HAP-1 (cell line): Measurements from ENCODE around the gene FKBP15.
"Not testable (repeated sequence)": the region's sequence is repeated elsewhere in the genome, so short reads cannot be mapped to it uniquely, and the experiment has no call there.

Experiments
- DNase-seq, 2 experiments: peaks; one replicate each; pipeline ENCODE4 v3.0.0-alpha.2; 2016 to 2020; ENCODE audit warnings: low spot score in 2 of 2
- H3K27me3 ChIP-seq: fragments of 250-450 bp; sonication (Bioruptor Pico); 2 replicates; pipeline ENCODE4 v1.5.1; 2020; ENCODE audit warnings: low read depth, mild to moderate bottlenecking, moderate library complexity
- H3K36me3 ChIP-seq: fragments of 250-450 bp; sonication (Bioruptor Pico); replicated peaks from 2 replicates; pipeline ENCODE4 v1.5.1; 2020; ENCODE audit warnings: mild to moderate bottlenecking
- H3K4me1 ChIP-seq: fragments of 250-450 bp; sonication (Bioruptor Pico); 2 replicates; pipeline ENCODE4 v1.5.1; 2020; ENCODE audit warnings: mild to moderate bottlenecking
- H3K4me3 ChIP-seq: fragments of 250-450 bp; sonication (Bioruptor Pico); 2 replicates; pipeline ENCODE4 v1.5.1; 2020; ENCODE audit warnings: mild to moderate bottlenecking, moderate library complexity
- H3K9me3 ChIP-seq: fragments of 250-450 bp; sonication (Bioruptor Pico); 2 replicates; pipeline ENCODE4 v1.5.1; 2020; ENCODE audit warnings: mild to moderate bottlenecking, moderate library complexity
- in situ Hi-C: fragments of 300-500 bp; cut with MboI; formaldehyde crosslinking; loops from 3 replicates; pipeline ENCODE4 v1.14.3; 2020; ENCODE audit warnings: low sequenced_read_pairs, inconsistent platforms, mixed read lengths

The FKBP15 gene

GRCh38 chr9:113140896-113141295 is 80.2 kb downstream of the FKBP15 start:
- H3K4me3 ChIP-seq, in situ Hi-C loops, H3K4me1 ChIP-seq, DNase-seq, H3K36me3 ChIP-seq, H3K27me3 ChIP-seq, H3K9me3 ChIP-seq: not testable (repeated sequence)

GRCh38 chr9:113139953-113140352 is 81.1 kb downstream of the FKBP15 start:
- H3K9me3 ChIP-seq, result no peaks in the 10 kb centered on the region
- H3K4me3 ChIP-seq, result no peak overlapping the region
- H3K27me3 ChIP-seq, result peaks cover 2% of the 10 kb centered on the region; the same call in 1 of the 2 replicates
- no peak for DNase-seq
- no peaks in the 10 kb centered on the region for H3K36me3 ChIP-seq
- in situ Hi-C loops, result no loop called here
- no peaks in the 10 kb centered on the region for H3K4me1 ChIP-seq

GRCh38 chr9:113139225-113139829 is 81.8 kb downstream of the FKBP15 start:
- DNase-seq, result no peak
- no peaks in the 10 kb centered on the region for H3K4me1 ChIP-seq
- H3K9me3 ChIP-seq, result no peaks in the 10 kb centered on the region
- no peaks in the 10 kb centered on the region for H3K36me3 ChIP-seq
- no peak overlapping the region for H3K4me3 ChIP-seq
- in situ Hi-C loops, result no loop called here
- H3K27me3 ChIP-seq, result no peaks in the 10 kb centered on the region

GRCh38 chr9:113138760-113139159 is 82.3 kb downstream of the FKBP15 start:
- H3K36me3 ChIP-seq, result no peaks in the 10 kb centered on the region
- in situ Hi-C loops, result no loop called here

GRCh38 chr9:113137196-113138168 is 83.6 kb downstream of the FKBP15 start:
- Histone ChIP-seq H3K4me3 (no peak overlapping the region), H3K4me1 (no peaks in the 10 kb centered on the region), H3K36me3 (no peaks in the 10 kb centered on the region), H3K27me3 (no peaks in the 10 kb centered on the region), H3K9me3 (no peaks in the 10 kb centered on the region)
- DNase-seq, result no peak
- in situ Hi-C loops, result no loop called here

More at GRCh38 chr9:113138760-113139159, 82.3 kb downstream of the FKBP15 start:
- Histone ChIP-seq H3K4me3 (no peak overlapping the region), H3K4me1 (no peaks in the 10 kb centered on the region), H3K9me3 (no peaks in the 10 kb centered on the region), H3K27me3 (no peaks in the 10 kb centered on the region)
- no peak for DNase-seq

- H3K4me1 ChIP-seq, result no peaks in the 10 kb centered on the region
- no peak overlapping the region for H3K4me3 ChIP-seq
- in situ Hi-C loops, result no loop called here
- no peaks in the 10 kb centered on the region for H3K9me3 ChIP-seq
- H3K27me3 ChIP-seq, result peaks cover 3% of the 10 kb centered on the region; the same call in 1 of the 2 replicates
- H3K36me3 ChIP-seq, result no peaks in the 10 kb centered on the region
- peak in 1 of 2 experiments; percentile 37 for DNase-seq
These were observed 89.4 kb downstream of the FKBP15 start for GRCh38 chr9:113131689-113132151.

- no peaks in the 10 kb centered on the region for H3K4me1 ChIP-seq
- in situ Hi-C loops, result no loop called here
- no peak for DNase-seq
These were observed 91.2 kb downstream of the FKBP15 start for GRCh38 chr9:113129884-113130283.

GRCh38 chr9:113129466-113129865 is 91.6 kb downstream of the FKBP15 start:
- no peaks in the 10 kb centered on the region for H3K36me3 ChIP-seq

More at GRCh38 chr9:113129884-113130283, 91.2 kb downstream of the FKBP15 start:
- Histone ChIP-seq H3K9me3 (no peaks in the 10 kb centered on the region), H3K4me3 (no peak overlapping the region), H3K27me3 (peaks cover 3% of the 10 kb centered on the region; the same call in 1 of the 2 replicates), H3K36me3 (no peaks in the 10 kb centered on the region)

GRCh38 chr9:113125386-113126035 is 95.6 kb downstream of the FKBP15 start:
- no peaks in the 10 kb centered on the region for H3K9me3 ChIP-seq

More at GRCh38 chr9:113129466-113129865, 91.6 kb downstream of the FKBP15 start:
- Histone ChIP-seq H3K4me1 (no peaks in the 10 kb centered on the region), H3K4me3 (no peak overlapping the region), H3K27me3 (peaks cover 3% of the 10 kb centered on the region; the same call in 1 of the 2 replicates), H3K9me3 (no peaks in the 10 kb centered on the region)
- DNase-seq, result no peak
- in situ Hi-C loops, result no loop called here

GRCh38 chr9:113118829-113119228 is 102.2 kb downstream of the FKBP15 start:
- H3K27me3 ChIP-seq, in situ Hi-C loops: not testable (repeated sequence)

More at GRCh38 chr9:113125386-113126035, 95.6 kb downstream of the FKBP15 start:
- Histone ChIP-seq H3K36me3 (no peaks in the 10 kb centered on the region), H3K4me1 (no peaks in the 10 kb centered on the region), H3K27me3 (peaks cover 3% of the 10 kb centered on the region; the same call in 1 of the 2 replicates), H3K4me3 (no peak overlapping the region)
- no peak for DNase-seq
- in situ Hi-C loops, result no loop called here

More at GRCh38 chr9:113118829-113119228, 102.2 kb downstream of the FKBP15 start:
- H3K9me3 ChIP-seq, H3K36me3 ChIP-seq, DNase-seq, H3K4me3 ChIP-seq, H3K4me1 ChIP-seq: not testable (repeated sequence)
